OCI-LY1 (cell line): ENCODE results near the gene ZNF438.

Source experiments
- CTCF ChIP-seq: fragments of 200-600 bp; sonication (generic), shearing (Covaris generic); IDR thresholded peaks from 2 replicates; pipeline ENCODE4 v1.5.1; 2017; ENCODE audit warnings: mild to moderate bottlenecking, antibody characterized with exemption, low read length, moderate library complexity, mixed read lengths
- EZH2 ChIP-seq: fragments of 200-600 bp; sonication (generic), shearing (Covaris generic); IDR thresholded peaks from 2 replicates; pipeline ENCODE4 v1.8.0; 2017; ENCODE audit warnings: borderline replicate concordance, mixed run types, mild to moderate bottlenecking, antibody characterized with exemption, low read length, moderate library complexity, mixed read lengths

- TF ChIP-seq CTCF (no peak), EZH2 (no peak)
These were observed 182.2 kb downstream of the ZNF438 start for GRCh38 chr10:30849231-30850035.
